HG02571 (cell line): ENCODE results near the gene RBM47.

Experiments
- ATAC-seq: cut with Tn5 transposase; IDR thresholded peaks from one replicate; pipeline ENCODE4 v1.9.1; 2021; ENCODE audit warnings: mild to moderate bottlenecking, moderate library complexity; ENCODE audit not compliant: unreplicated experiment

The RBM47 gene

DNA sequence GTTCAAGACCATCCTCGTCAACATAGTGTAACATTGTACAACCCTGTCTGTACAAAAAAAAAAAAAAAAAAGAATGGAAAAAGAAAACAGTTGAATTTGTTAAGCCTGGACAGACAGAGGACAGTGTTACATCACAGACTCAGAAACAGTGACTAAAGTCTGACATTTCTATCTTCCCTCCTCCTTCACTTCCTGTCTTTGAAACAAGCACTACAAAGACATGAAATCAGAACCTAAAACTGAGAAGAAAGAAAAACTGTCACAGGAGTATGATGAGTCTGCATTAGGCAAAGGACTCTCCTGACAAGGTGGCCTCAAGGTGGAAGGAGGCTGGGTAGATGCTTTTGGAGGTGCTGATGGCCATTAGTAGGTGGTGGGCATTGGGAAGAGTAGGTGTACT lies 126.7 kb downstream of the RBM47 start:
- no peak for ATAC-seq

DNA sequence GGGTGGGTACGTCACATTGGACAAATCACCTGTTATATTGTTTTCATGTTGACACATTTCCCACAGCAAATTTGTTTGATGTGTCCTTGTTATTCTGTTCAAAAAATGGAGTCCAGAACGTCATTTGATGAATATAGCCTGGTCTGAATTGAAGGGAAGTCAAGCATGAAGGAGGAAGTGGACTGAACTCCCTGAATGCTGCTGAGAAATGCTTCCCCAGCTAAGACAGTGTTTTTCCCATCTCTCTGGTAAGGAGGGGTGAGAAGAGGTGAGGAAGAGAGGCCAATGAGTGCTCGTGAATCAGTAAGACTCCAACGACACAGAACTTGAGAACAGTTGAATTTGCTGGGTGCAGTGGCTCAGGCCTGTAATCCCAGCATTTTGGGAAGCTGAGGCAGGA lies 127.4 kb downstream of the RBM47 start:
- no peak for ATAC-seq

- ATAC-seq, result no peak
These were observed 128.9 kb downstream of the RBM47 start for GRCh38 chr4:40500781-40501180.

GRCh38 chr4:40493160-40493559 lies 136.5 kb downstream of the RBM47 start:
- ATAC-seq, result no peak

GRCh38 chr4:40492691-40493090 lies 137.0 kb downstream of the RBM47 start:
- ATAC-seq, result no peak

- ATAC-seq, result no peak
These were observed 139.2 kb downstream of the RBM47 start for GRCh38 chr4:40490481-40490880.

DNA sequence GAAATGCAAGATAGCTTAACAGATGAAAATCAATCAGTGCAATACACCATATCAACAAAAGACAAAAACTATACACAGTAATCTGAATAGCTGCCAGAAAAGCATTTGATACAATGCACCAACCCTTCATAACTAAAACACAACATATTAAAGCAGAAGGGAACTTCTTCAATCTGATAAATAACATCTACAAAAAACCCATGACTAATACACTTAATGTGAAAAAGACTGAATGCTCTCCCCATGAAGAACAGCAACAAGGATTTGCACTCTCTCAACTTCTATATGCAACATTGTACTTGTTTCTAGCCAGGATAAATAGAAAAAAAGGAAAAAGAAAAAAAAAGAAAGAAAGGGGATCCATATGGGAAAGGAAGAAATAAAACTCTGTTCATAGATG lies 139.7 kb downstream of the RBM47 start:
- no peak for ATAC-seq

DNA sequence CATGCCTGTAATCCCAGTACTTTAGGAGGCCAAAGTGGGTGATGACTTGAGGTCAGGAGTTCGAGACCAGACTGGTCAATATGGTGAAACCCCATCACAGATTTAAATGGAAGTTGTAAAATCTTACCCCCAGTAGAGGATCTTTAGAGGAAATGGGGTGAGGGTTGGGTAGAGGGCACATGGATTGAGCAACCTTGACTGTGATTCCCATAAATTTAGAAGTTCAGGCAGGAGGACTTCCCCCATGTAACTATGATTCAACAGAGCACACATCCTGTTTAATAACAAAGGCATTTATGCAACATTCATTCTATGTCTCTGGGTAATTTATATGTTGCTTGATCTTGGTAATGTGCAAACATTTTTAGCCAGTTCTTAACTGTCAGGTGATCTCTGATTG lies 143.1 kb downstream of the RBM47 start:
- ATAC-seq, result no peak

DNA sequence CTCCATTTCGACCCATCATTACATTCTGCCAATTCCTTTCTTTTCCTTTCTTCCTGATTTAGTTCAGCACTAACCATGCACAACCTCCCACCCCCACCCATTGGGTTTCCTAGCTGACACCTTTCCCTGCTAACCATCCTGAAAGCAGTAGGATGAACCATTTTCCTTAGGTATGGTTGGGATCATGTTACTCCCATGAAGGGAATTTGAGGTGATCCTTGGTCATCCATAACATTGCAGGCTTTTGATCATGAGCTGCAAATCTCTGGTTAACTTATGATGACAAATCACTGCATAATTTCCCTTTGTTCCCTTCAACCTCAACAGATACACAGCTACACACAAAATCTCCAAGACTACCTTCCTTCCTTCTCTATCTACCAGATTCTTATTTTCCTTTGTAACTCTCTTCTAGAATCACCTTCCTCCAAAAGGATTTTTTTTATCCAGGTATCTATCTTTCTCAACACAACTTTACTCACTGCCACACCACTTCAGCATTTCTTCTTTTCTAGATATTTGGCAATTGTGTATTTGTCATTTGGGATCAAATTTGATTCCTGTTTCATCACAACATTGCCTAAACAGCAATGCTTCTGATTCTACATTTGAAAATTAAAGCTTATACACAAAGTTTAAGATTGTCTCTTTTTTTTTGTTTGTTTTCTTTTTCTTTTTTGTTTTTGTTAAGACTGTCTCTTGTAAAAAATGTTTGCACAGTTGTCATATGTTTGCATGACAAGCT lies 145.1 kb downstream of the RBM47 start:
- ATAC-seq, result no peak

DNA sequence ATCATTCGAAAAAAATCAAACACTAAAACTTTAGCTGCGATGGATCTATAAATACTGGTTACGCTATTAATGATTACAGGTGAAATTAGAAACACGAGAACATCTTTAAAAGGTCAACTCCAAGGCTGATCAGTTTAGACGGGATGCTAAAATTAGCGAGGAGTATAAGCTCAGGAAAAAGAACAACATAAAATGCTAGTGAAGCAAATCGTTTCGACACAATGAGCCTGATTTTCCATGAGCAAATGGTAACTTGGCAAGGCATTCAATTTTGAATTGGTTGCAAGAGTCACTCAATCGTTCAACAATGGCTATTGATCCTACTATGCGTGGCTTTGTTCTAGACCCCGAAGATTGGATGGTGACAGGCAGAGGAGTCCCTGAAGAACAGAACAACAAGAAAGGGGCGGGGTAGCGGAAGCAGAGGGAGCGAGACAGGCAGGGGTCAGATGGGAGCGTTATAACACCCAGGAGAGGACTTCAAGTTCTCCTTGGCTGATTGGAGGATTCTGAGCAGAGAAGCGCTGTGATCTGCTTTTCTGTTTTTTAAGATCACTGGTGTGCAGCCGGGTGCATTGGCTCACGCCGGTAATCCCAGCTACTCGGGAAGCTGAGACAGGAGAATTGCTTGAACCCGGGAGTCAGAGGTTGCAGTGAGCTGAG lies 146.5 kb downstream of the RBM47 start:
- no peak for ATAC-seq

- ATAC-seq, result no peak
These were observed 147.7 kb downstream of the RBM47 start for GRCh38 chr4:40481977-40482376.

DNA sequence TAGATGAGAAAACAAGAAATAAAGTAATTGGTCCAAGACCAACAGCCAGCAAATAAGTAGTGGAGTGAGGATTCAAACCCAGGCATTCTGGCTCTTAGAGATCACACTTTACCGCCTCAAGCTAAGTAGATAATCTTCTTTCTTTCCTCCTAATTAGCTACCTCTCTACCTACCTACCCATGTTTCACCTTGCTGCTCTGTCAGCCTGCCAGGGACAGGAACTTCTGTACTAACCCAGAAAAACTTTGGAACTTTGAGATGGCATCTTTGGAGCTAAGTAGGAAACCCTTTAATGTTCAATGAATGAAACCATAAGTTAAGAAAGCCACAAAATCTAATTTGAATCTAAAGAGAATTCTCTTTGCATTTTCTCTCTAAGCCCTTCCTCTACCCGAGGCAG lies 149.4 kb downstream of the RBM47 start:
- ATAC-seq, result no peak

DNA sequence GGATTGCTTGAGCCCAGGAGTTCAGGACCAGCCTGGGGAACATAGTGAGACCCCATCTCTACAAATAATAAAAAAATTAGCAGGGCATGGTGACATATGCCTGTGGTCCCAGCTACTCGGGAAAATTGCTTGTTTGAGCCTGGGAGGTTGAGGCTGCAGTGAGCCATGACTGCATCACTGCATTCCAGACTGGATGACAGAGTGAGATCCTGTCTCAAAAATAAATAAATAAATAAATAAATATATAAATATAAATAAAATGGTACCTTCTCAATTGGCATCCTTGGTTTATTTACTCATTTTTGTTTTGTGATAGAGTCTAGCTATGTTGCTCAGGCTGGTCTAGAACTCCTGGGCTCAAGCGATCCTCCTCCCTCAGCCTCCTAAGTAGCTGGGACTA lies 150.3 kb downstream of the RBM47 start:
- ATAC-seq, result no peak

DNA sequence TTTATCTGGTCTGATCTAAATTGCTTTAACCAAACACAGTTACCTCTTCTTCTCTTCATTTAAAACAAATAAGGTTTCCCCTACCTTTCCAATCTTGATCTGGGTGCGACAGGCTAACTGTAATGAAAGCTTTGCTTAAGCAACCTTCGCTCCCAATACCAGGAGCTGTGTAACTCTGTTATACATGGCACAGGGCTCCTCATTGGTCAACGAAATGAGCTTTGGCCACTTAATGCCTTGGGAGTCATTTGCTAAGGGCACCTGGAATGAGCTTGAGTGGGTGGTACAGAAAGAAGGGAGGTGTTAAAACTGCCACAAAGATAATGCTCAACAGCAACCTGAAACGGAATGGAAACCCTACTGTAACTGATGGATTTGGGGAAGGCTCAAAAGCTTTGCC lies 154.1 kb downstream of the RBM47 start:
- no peak for ATAC-seq

GRCh38 chr4:40473578-40474388 lies 155.9 kb downstream of the RBM47 start:
- no peak for ATAC-seq

- ATAC-seq, result no peak
These were observed 157.7 kb downstream of the RBM47 start for GRCh38 chr4:40471923-40472322.

DNA sequence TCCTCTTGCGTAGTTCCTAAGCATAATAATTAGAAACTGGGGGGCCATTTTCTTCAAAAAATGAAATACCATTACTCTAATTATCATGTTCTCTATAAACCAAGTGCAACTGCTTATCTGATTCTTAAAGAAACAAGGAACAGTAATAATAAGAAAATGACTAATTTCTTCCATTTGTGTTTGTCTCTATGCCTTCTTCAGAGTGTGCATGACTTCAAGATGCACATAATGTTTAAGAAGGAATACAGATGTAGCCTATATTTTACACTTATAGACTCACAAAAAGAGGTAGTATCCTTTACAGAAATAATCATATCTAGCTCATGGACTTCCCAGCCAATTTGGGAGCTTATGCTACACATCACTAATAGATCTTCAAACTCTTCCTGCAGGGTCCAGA lies 162.9 kb downstream of the RBM47 start:
- ATAC-seq, result no peak

- ATAC-seq, result peak; percentile 66
These were observed 167.3 kb downstream of the RBM47 start for GRCh38 chr4:40462326-40462725.

- peak; percentile 7 for ATAC-seq
These were observed 167.8 kb downstream of the RBM47 start for GRCh38 chr4:40461879-40462278.

DNA sequence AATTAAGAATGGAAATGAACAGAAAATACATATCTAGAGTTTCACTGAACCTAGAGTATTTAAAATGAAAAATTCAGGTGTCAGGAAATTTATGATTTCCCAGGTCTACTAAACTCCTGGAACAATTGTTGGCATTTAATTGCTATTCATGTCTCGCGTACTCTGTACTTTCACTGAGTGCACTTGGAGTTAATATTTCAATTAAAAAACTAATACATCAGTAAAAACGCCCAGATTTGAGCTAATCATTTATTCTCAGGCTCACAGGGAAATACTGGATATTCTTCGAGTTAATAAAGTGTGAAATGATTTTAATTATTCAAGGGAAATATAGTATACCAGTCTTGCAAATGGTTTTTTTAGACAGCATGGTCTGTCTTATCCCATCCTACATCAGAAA lies 168.6 kb downstream of the RBM47 start:
- no peak for ATAC-seq

- ATAC-seq, result no peak
These were observed 171.0 kb downstream of the RBM47 start for GRCh38 chr4:40458683-40459082.

GRCh38 chr4:40458109-40458508 lies 171.6 kb downstream of the RBM47 start:
- ATAC-seq, result no peak
